Measurements from ENCODE around the gene SYS1. TPM values are rescaled to one million over a fixed set of nuclear protein-coding genes. Genes with fewer than 3 reads are reported as not detected.
A peak's percentile ranks its signal among the peaks of the same experiment; 100 is the strongest.

SYS1 gene
- total and polyA plus RNA-seq, 2 experiments from 2014 or later = 20.0 to 28.0 TPM

- Histone ChIP-seq H3K4me3 (no peak overlapping the region), H3K27ac (no peak overlapping the region)
- TF ChIP-seq, protein P1, sequence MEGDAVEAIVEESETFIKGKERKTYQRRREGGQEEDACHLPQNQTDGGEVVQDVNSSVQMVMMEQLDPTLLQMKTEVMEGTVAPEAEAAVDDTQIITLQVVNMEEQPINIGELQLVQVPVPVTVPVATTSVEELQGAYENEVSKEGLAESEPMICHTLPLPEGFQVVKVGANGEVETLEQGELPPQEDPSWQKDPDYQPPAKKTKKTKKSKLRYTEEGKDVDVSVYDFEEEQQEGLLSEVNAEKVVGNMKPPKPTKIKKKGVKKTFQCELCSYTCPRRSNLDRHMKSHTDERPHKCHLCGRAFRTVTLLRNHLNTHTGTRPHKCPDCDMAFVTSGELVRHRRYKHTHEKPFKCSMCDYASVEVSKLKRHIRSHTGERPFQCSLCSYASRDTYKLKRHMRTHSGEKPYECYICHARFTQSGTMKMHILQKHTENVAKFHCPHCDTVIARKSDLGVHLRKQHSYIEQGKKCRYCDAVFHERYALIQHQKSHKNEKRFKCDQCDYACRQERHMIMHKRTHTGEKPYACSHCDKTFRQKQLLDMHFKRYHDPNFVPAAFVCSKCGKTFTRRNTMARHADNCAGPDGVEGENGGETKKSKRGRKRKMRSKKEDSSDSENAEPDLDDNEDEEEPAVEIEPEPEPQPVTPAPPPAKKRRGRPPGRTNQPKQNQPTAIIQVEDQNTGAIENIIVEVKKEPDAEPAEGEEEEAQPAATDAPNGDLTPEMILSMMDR (IDR thresholded peaks at IDR 0.05; ENCODE audit: low read depth, low read length) = no peak
Observed at GRCh38 chr20:45354423-45355208, 8.3 kb upstream of the SYS1 start.

GRCh38 chr20:45355209-45356084, 7.5 kb upstream of the SYS1 start:
- no peaks in the 10 kb centered on the region for H3K36me3 ChIP-seq
- TF ChIP-seq, protein P1 (IDR thresholded peaks at IDR 0.05; ENCODE audit: low read depth, low read length) = no peak
- peak in 1 of 2 donors; percentile 70 for DNase-seq (ENCODE audit: low read depth in 1 of 2, low spot score in 1 of 2)
- no peak overlapping the region for H3K4me3 ChIP-seq
- H3K9me3 ChIP-seq (ENCODE audit: low read depth) = no peaks in the 10 kb centered on the region
- H3K4me1 ChIP-seq (ENCODE audit: low read depth) = peaks cover 20% of the 10 kb centered on the region
- no peak overlapping the region for H3K27ac ChIP-seq
- H3K27me3 ChIP-seq = no peaks in the 10 kb centered on the region

More at GRCh38 chr20:45354423-45355208, 8.3 kb upstream of the SYS1 start:
- peak in 1 of 2 donors; percentile 78 for DNase-seq (ENCODE audit: low read depth in 1 of 2, low spot score in 1 of 2)
- Histone ChIP-seq H3K36me3 (no peaks in the 10 kb centered on the region), H3K9me3 (ENCODE audit: low read depth) (no peaks in the 10 kb centered on the region), H3K4me1 (ENCODE audit: low read depth) (peaks cover 20% of the 10 kb centered on the region), H3K27me3 (no peaks in the 10 kb centered on the region)

DNA sequence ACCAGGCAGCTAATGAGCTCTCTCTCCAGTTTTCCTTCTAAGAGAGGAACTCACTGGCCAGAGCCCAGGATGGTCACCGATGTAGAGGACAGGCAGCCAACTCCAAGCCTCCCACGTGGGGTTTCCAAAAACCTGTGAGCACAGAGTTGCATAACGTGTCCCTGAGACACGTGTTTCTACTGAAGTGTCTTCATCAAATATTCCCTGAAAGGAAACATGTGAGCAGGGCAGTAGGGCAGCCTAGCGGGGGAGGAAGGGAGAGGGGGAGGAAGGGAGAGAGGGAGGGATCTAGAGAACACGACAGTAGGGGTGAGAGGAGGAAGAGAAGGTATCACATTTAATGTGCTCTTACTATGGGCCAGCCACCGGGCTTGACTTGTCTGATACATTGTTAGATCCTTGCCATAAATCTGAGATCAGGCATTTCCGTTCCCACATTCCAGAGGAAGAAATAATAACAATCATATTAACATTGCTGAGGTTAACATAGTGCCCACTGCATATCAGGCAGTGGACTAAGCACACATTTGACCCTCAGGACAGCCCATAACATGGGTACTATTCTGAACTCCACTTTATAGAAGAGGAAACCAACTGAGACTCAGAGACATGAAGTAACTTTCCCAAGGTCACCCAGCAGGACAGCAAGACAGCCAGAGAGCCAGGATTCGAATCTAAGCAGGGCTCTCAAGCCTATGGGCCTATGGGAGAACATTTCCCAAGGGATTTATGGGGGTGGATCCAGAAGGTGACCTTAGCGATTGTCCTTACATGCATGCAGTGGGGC, 4.5 kb upstream of the SYS1 start:
- Histone ChIP-seq H3K4me3 (no peak overlapping the region), H3K36me3 (no peaks in the 10 kb centered on the region)
- DNase-seq (ENCODE audit: low read depth in 1 of 2, low spot score in 1 of 2) = peak in 1 of 2 donors; percentile 93

GRCh38 chr20:45359069-45359405, 3.9 kb upstream of the SYS1 start:
- H3K4me3 ChIP-seq = no peak overlapping the region
- no peaks in the 10 kb centered on the region for H3K36me3 ChIP-seq
- TF ChIP-seq, protein P1 (IDR thresholded peaks at IDR 0.05; ENCODE audit: low read depth, low read length) = no peak
- no peaks in the 10 kb centered on the region for H3K9me3 ChIP-seq (ENCODE audit: low read depth)
- H3K27ac ChIP-seq = peak overlapping the region; percentile 87
- DNase-seq (ENCODE audit: low read depth in 1 of 2, low spot score in 1 of 2) = peak in 1 of 2 donors; percentile 82
- H3K27me3 ChIP-seq = no peaks in the 10 kb centered on the region
- peaks cover 20% of the 10 kb centered on the region for H3K4me1 ChIP-seq (ENCODE audit: low read depth)

More for the DNA sequence above, 4.5 kb upstream of the SYS1 start:
- Histone ChIP-seq H3K9me3 (ENCODE audit: low read depth) (no peaks in the 10 kb centered on the region), H3K27me3 (no peaks in the 10 kb centered on the region), H3K27ac (peak overlapping the region; percentile 87), H3K4me1 (ENCODE audit: low read depth) (peaks cover 20% of the 10 kb centered on the region)
- TF ChIP-seq, protein P1 (IDR thresholded peaks at IDR 0.05; ENCODE audit: low read depth, low read length) = no peak

All from cardiac muscle cell (in vitro differentiated cells and primary cell).